Keratinocyte (primary cell): Measurements from ENCODE around the gene CDK14. TPM values are rescaled to one million over a fixed set of nuclear protein-coding genes. Genes with fewer than 3 reads are reported as not detected.

Experiments used
- DNase-seq: peaks from one replicate; pipeline ENCODE4 v3.0.0-alpha.2; 2011; ENCODE audit warnings: low read depth, missing footprints, low spot score
- FAIRE-seq: peaks from 2 replicates; lab custom pipeline; 2011; peaks lifted over from hg19 to GRCh38; lab: Jason Lieb, UNC
- H2AFZ ChIP-seq: 2 replicates; pipeline ENCODE4 v1.6.0; 2012; ENCODE audit warnings: low read length, control low read depth, inconsistent platforms; ENCODE audit not compliant: control insufficient read depth
- H3K27ac ChIP-seq: 2 replicates; pipeline ENCODE4 v1.5.1; 2011; ENCODE audit warnings: low read length; ENCODE audit not compliant: control insufficient read depth, insufficient read depth
- H3K27me3 ChIP-seq: 3 replicates; pipeline ENCODE4 v1.6.0; 2011; ENCODE audit warnings: low read length; ENCODE audit not compliant: control insufficient read depth, insufficient read depth; ENCODE audit errors: extremely low read depth
- H3K36me3 ChIP-seq, 2 experiments: 2 replicates in 1 of 2; 3 replicates in 1 of 2; pipeline ENCODE4 v1.5.1; 2011; ENCODE audit warnings: low read length in 2 of 2, mild to moderate bottlenecking in 1 of 2; ENCODE audit not compliant: control insufficient read depth in 2 of 2, insufficient read depth in 2 of 2; ENCODE audit errors: extremely low read depth in 1 of 2
- H3K4me1 ChIP-seq: 3 replicates; pipeline ENCODE4 v1.5.1; 2011; ENCODE audit warnings: low read length; ENCODE audit not compliant: control insufficient read depth, insufficient read depth; ENCODE audit errors: extremely low read depth
- H3K4me2 ChIP-seq: 3 replicates; pipeline ENCODE4 v1.6.0; 2011; ENCODE audit warnings: low read depth, low read length; ENCODE audit not compliant: control insufficient read depth, insufficient read depth; ENCODE audit errors: extremely low read depth
- H3K4me3 ChIP-seq, 3 experiments: fragments of 200-600 bp in 1 of 3; sonication (generic) in 1 of 3; 2 replicates in 2 of 3; 3 replicates in 1 of 3; pipeline ENCODE4 v1.5.1; 2011 to 2016; ENCODE audit warnings: low read length in 3 of 3, mild to moderate bottlenecking in 3 of 3, control low read depth in 2 of 3, inconsistent platforms in 1 of 3, low read depth in 1 of 3, mixed read lengths in 1 of 3, mixed run types in 1 of 3, moderate library complexity in 1 of 3; ENCODE audit not compliant: control insufficient read depth in 2 of 3, insufficient read depth in 2 of 3; ENCODE audit errors: extremely low read depth in 1 of 3
- H3K79me2 ChIP-seq: 2 replicates; pipeline ENCODE4 v1.6.0; 2012; ENCODE audit warnings: low read length; ENCODE audit not compliant: control insufficient read depth, insufficient read depth
- H3K9ac ChIP-seq: 3 replicates; pipeline ENCODE4 v1.6.0; 2011; ENCODE audit warnings: low read length; ENCODE audit not compliant: control insufficient read depth, insufficient read depth; ENCODE audit errors: extremely low read depth
- H3K9me1 ChIP-seq: 3 replicates; pipeline ENCODE4 v1.6.0; 2011; ENCODE audit warnings: low read length; ENCODE audit not compliant: control insufficient read depth, insufficient read depth; ENCODE audit errors: extremely low read depth
- H3K9me3 ChIP-seq: 2 replicates; pipeline ENCODE4 v1.5.1; 2012; ENCODE audit warnings: low read depth, low read length; ENCODE audit not compliant: control insufficient read depth
- H4K20me1 ChIP-seq: 3 replicates; pipeline ENCODE4 v1.6.0; 2011; ENCODE audit warnings: low read length; ENCODE audit not compliant: control insufficient read depth, insufficient read depth; ENCODE audit errors: extremely low read depth
- CTCF ChIP-seq, 3 experiments: IDR thresholded peaks in 1 of 3; conservative IDR thresholded peaks in 1 of 3; optimal IDR thresholded peaks in 1 of 3; 2 replicates in 2 of 3; 3 replicates in 1 of 3; pipeline versions ENCODE3 to v1.5.1; 2011; ENCODE audit warnings: low read length in 3 of 3, mild to moderate bottlenecking in 3 of 3, moderate library complexity in 2 of 3, control low read depth in 1 of 3, inconsistent platforms in 1 of 3; ENCODE audit not compliant: insufficient read depth in 2 of 3; ENCODE audit errors: extremely low read depth in 1 of 3
- EZH2 ChIP-seq: IDR thresholded peaks from one replicate; pipeline ENCODE4 v1.6.1; 2012; ENCODE audit warnings: inconsistent platforms, mild to moderate bottlenecking, low read length, moderate library complexity
- dilution Hi-C: fragments of 300-500 bp; cut with MboI; formaldehyde crosslinking; loops from one replicate; pipeline ENCODE4 v1.7.0; 2020; ENCODE audit warnings: low sequenced_read_pairs; ENCODE audit not compliant: extremely low pct_ligation_motif_present
- polyA plus RNA-seq, 5 experiments: library from polyadenylated mRNA; depleted of rRNA in 3 of 5; stranded (reverse) in 3 of 5; stranded (forward) in 1 of 5; unstranded in 1 of 5; fragments of >200 nt; gene quantifications; 1 replicate in 1 of 5; 2 replicates in 3 of 5; 3 replicates in 1 of 5; pipeline versions ENCODE4 v1.2.1 to v1.2.3, GENCODE V29; 2011 to 2012; ENCODE audit warnings: missing spikeins in 2 of 5, low read depth in 1 of 5, low replicate concordance in 1 of 5

The CDK14 gene
- polyA plus RNA-seq, 1 donor (not counting 4 experiments of a cell fraction or from before 2014, with no cell fraction given): 4.0 TPM

- Histone ChIP-seq H3K9me1 (no peaks in the 10 kb centered on the region), H3K27me3 (no peaks in the 10 kb centered on the region), H3K9ac (no peak overlapping the region), H3K36me3 (no peaks in the 10 kb centered on the region), H3K27ac (no peak overlapping the region), H3K4me2 (no peak overlapping the region), H3K79me2 (no peaks in the 10 kb centered on the region), H2AFZ (no peak overlapping the region), H3K9me3 (no peaks in the 10 kb centered on the region), H3K4me1 (no peaks in the 10 kb centered on the region), H4K20me1 (no peaks in the 10 kb centered on the region), H3K4me3 (no peak overlapping the region)
- no peak for FAIRE-seq
- dilution Hi-C loops: no loop called here
- no peak for TF ChIP-seq CTCF (optimal IDR thresholded peaks at IDR 0.05 in 1 of 3, IDR thresholded peaks at IDR 0.05 in 1 of 3, conservative IDR thresholded peaks at IDR 0.05 in 1 of 3; ENCODE audit: extremely low read depth in 1 of 3, insufficient read depth in 2 of 3, low read length in 3 of 3)
- no peak for TF ChIP-seq EZH2
- no peak for DNase-seq
Measured at GRCh38 chr7:90645784-90646183, 49.7 kb downstream of the CDK14 start.

DNA sequence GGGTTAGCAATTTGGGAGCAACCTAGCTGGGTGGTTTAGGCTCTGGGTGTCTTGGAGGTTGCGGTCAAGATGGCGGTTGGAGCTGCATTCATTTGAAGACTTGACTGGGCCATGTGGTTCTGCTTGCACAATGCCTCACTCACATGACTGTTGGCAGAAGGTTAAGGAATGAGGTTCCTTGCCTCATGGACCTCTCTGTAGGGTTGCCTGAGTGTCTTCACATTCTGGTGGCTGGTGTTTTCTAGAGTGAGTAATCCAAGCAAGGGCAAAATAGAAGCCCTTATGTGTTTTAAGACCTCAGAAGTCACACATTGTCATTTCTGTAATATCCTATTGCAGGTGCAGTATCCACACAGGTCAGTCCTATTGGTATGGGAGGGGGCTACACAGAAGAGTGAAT, 52.0 kb downstream of the CDK14 start:
- Histone ChIP-seq H3K4me2 (no peak overlapping the region), H3K79me2 (no peaks in the 10 kb centered on the region), H3K9me3 (no peaks in the 10 kb centered on the region), H2AFZ (no peak overlapping the region), H3K36me3 (no peaks in the 10 kb centered on the region), H3K27ac (no peak overlapping the region), H3K4me3 (no peak overlapping the region), H3K9me1 (no peaks in the 10 kb centered on the region), H3K27me3 (no peaks in the 10 kb centered on the region), H3K4me1 (no peaks in the 10 kb centered on the region), H4K20me1 (no peaks in the 10 kb centered on the region), H3K9ac (no peak overlapping the region)
- FAIRE-seq (no peak), DNase-seq (no peak)
- TF ChIP-seq EZH2 (no peak), CTCF (optimal IDR thresholded peaks at IDR 0.05 in 1 of 3, IDR thresholded peaks at IDR 0.05 in 1 of 3, conservative IDR thresholded peaks at IDR 0.05 in 1 of 3; ENCODE audit: extremely low read depth in 1 of 3, insufficient read depth in 2 of 3, low read length in 3 of 3) (no peak)
- dilution Hi-C loops: no loop called here
